Measurements from ENCODE around the gene GPR18. TPM values are rescaled to one million over a fixed set of nuclear protein-coding genes. Genes with fewer than 3 reads are reported as not detected.
A peak's percentile ranks its signal among the peaks of the same experiment; 100 is the strongest.

Gene GPR18
- total and polyA plus RNA-seq, 12 donors, result 0.03 to 0.78 TPM; not detected in 10

- TF ChIP-seq CTCF (IDR thresholded peaks at IDR 0.05), result no peak
- no peak for TF ChIP-seq POLR2A (IDR thresholded peaks at IDR 0.05)
- no peaks in the 10 kb centered on the region for H3K36me3 ChIP-seq (replicated peaks in 1 of 2)
- peaks cover 11 to 18% of the 10 kb centered on the region in 2 donors for H3K4me1 ChIP-seq (replicated peaks in 1 of 2)
- DNase-seq, result no peak
- no peak overlapping the region for H3K27ac ChIP-seq
- no peaks in the 10 kb centered on the region for H3K27me3 ChIP-seq
- H3K4me3 ChIP-seq, result no peak overlapping the region
- intact Hi-C loops (cut with DNase I), result no loop called here
- no peaks in the 10 kb centered on the region for H3K9me3 ChIP-seq (replicated peaks in 1 of 3)
- WGBS, 4 donors, result 80 to 97% (median 90%) methylated on average over 1 to 2 of the region's 2 CpGs
These were observed 39.2 kb downstream of the GPR18 start for GRCh38 chr13:99218969-99219368.

GRCh38 chr13:99218545-99218944 is 39.6 kb downstream of the GPR18 start:
- intact Hi-C loops (cut with DNase I), result no loop called here
- TF ChIP-seq POLR2A (IDR thresholded peaks at IDR 0.05) (no peak), CTCF (IDR thresholded peaks at IDR 0.05) (no peak)
- DNase-seq, result peak; percentile 47 to 87 (median 67)
- Histone ChIP-seq H3K4me3 (no peak overlapping the region), H3K36me3 (replicated peaks in 1 of 2) (no peaks in the 10 kb centered on the region), H3K4me1 (replicated peaks in 1 of 2) (peaks cover 11 to 18% of the 10 kb centered on the region in 2 donors), H3K9me3 (replicated peaks in 1 of 3) (no peaks in the 10 kb centered on the region), H3K27me3 (no peaks in the 10 kb centered on the region), H3K27ac (no peak overlapping the region)
- 13 to 21% (median 16%) methylated on average over 6 of the region's 6 CpGs for WGBS, 4 donors

GRCh38 chr13:99218126-99218525 is 40.1 kb downstream of the GPR18 start:
- intact Hi-C loops (cut with DNase I), result no loop called here
- no peak overlapping the region for H3K27ac ChIP-seq
- no peak for DNase-seq
- no peaks in the 10 kb centered on the region for H3K27me3 ChIP-seq
- no peaks in the 10 kb centered on the region for H3K9me3 ChIP-seq (replicated peaks in 1 of 3)
- H3K4me3 ChIP-seq, result no peak overlapping the region
- H3K4me1 ChIP-seq (replicated peaks in 1 of 2), result peaks cover 11 to 18% of the 10 kb centered on the region in 2 donors
- H3K36me3 ChIP-seq (replicated peaks in 1 of 2), result no peaks in the 10 kb centered on the region
- TF ChIP-seq CTCF (IDR thresholded peaks at IDR 0.05), result no peak
- no peak for TF ChIP-seq POLR2A (IDR thresholded peaks at IDR 0.05)

- Histone ChIP-seq H3K27ac (no peak overlapping the region), H3K36me3 (replicated peaks in 1 of 2) (no peaks in the 10 kb centered on the region)
- WGBS, 4 donors, result 75 to 83% (median 81%) methylated on average over 9 to 20 of the region's 20 CpGs
These were observed 40.6 kb downstream of the GPR18 start for GRCh38 chr13:99217461-99218110.

More at GRCh38 chr13:99217461-99218110, 40.6 kb downstream of the GPR18 start:
- H3K27me3 ChIP-seq, result no peaks in the 10 kb centered on the region
- H3K4me3 ChIP-seq, result no peak overlapping the region
- H3K9me3 ChIP-seq (replicated peaks in 1 of 3), result no peaks in the 10 kb centered on the region
- peaks cover 11 to 18% of the 10 kb centered on the region in 2 donors for H3K4me1 ChIP-seq (replicated peaks in 1 of 2)
- intact Hi-C loops (cut with DNase I), result no loop called here
- DNase-seq, result no peak
- no peak for TF ChIP-seq CTCF (IDR thresholded peaks at IDR 0.05)
- no peak for TF ChIP-seq POLR2A (IDR thresholded peaks at IDR 0.05)

All from adrenal gland (tissue), 12 donors.